ENCODE data around the gene SFR1.

The SFR1 gene

GRCh38 chr10:104144931-104145330 is 23.0 kb downstream of the SFR1 start:
- H3K27ac ChIP-seq, result no peak overlapping the region
- no peaks in the 10 kb centered on the region for H3K4me1 ChIP-seq
- DNase-seq, result no peak
- no peak overlapping the region for H3K4me3 ChIP-seq
- no peak for TF ChIP-seq CTCF (IDR thresholded peaks at IDR 0.05)
- intact Hi-C loops (cut with DNase I; ENCODE audit: low total_unique reads), result no loop called here
- H3K9me3 ChIP-seq, result no peaks in the 10 kb centered on the region
- no peaks in the 10 kb centered on the region for H3K36me3 ChIP-seq
- H3K27me3 ChIP-seq, result no peaks in the 10 kb centered on the region

GRCh38 chr10:104146882-104147281 is 24.9 kb downstream of the SFR1 start:
- no peaks in the 10 kb centered on the region for H3K27me3 ChIP-seq
- no peaks in the 10 kb centered on the region for H3K4me1 ChIP-seq
- DNase-seq, result no peak
- TF ChIP-seq CTCF (IDR thresholded peaks at IDR 0.05), result no peak
- peaks cover 0 to 10% (median 0%) of the 10 kb centered on the region in 3 donors for H3K9me3 ChIP-seq
- H3K36me3 ChIP-seq, result no peaks in the 10 kb centered on the region
- intact Hi-C loops (cut with DNase I; ENCODE audit: low total_unique reads), result no loop called here
- H3K27ac ChIP-seq, result no peak overlapping the region
- no peak overlapping the region for H3K4me3 ChIP-seq

- Histone ChIP-seq H3K27ac (no peak overlapping the region), H3K27me3 (peaks cover 0 to 11% of the 10 kb centered on the region in 2 donors), H3K36me3 (no peaks in the 10 kb centered on the region), H3K9me3 (peaks cover 0 to 13% (median 4%) of the 10 kb centered on the region in 3 donors), H3K4me3 (no peak overlapping the region), H3K4me1 (no peaks in the 10 kb centered on the region)
- intact Hi-C loops (cut with DNase I; ENCODE audit: low total_unique reads), result no loop called here
- TF ChIP-seq CTCF (IDR thresholded peaks at IDR 0.05), result no peak
- no peak for DNase-seq
Measured at GRCh38 chr10:104150139-104150538, 28.2 kb downstream of the SFR1 start.

GRCh38 chr10:104151737-104152136 is 29.8 kb downstream of the SFR1 start:
- TF ChIP-seq CTCF (IDR thresholded peaks at IDR 0.05), result no peak
- Histone ChIP-seq H3K9me3 (peaks cover 0 to 13% (median 4%) of the 10 kb centered on the region in 3 donors), H3K4me3 (no peak overlapping the region), H3K27ac (no peak overlapping the region), H3K27me3 (peaks cover 0 to 12% of the 10 kb centered on the region in 2 donors), H3K4me1 (no peaks in the 10 kb centered on the region), H3K36me3 (no peaks in the 10 kb centered on the region)
- intact Hi-C loops (cut with DNase I; ENCODE audit: low total_unique reads), result no loop called here
- DNase-seq, result no peak

GRCh38 chr10:104155591-104155990 is 33.6 kb downstream of the SFR1 start:
- Histone ChIP-seq H3K9me3 (peaks cover 0 to 13% (median 4%) of the 10 kb centered on the region in 3 donors), H3K36me3 (no peaks in the 10 kb centered on the region), H3K4me1 (no peaks in the 10 kb centered on the region), H3K27ac (no peak overlapping the region), H3K4me3 (no peak overlapping the region), H3K27me3 (peaks cover 0 to 12% of the 10 kb centered on the region in 2 donors)
- no peak for TF ChIP-seq CTCF (IDR thresholded peaks at IDR 0.05)
- intact Hi-C loops (cut with DNase I; ENCODE audit: low total_unique reads), result no loop called here
- DNase-seq, result no peak

All from tibial artery (tissue), 4 donors.